B cell (primary cell): ENCODE results near the gene ABHD3. TPM values are rescaled to one million over a fixed set of nuclear protein-coding genes. Genes with fewer than 3 reads are reported as not detected.
"Not testable (repeated sequence)": the region's sequence is repeated elsewhere in the genome, so short reads cannot be mapped to it uniquely, and the experiment has no call there.

ENCODE experiments used
- ATAC-seq: fragments of 200-7000 bp; cut with Tn5 transposase; one replicate; pipeline ENCODE4 v1.10.0; 2021; ENCODE audit warnings: low read depth, mild to moderate bottlenecking, moderate number of reproducible peaks, moderate library complexity
- CTCF ChIA-PET: fragments of 350-600 bp; sonication (Branson Sonifier 250); formaldehyde crosslinking; loops from one replicate; lab custom pipeline; 2021; ENCODE audit warnings: antibody characterized with exemption, inconsistent platforms; lab: Charles Lee
- POLR2A ChIA-PET: fragments of 350-600 bp; sonication (Branson Sonifier 250); formaldehyde crosslinking; loops from one replicate; lab custom pipeline; 2021; ENCODE audit warnings: antibody characterized with exemption; lab: Charles Lee
- DNase-seq: peaks from one replicate; pipeline ENCODE4 v3.0.0; 2013
- H2AFZ ChIP-seq: 2 replicates; pipeline ENCODE4 v1.6.1; 2012; ENCODE audit warnings: mild to moderate bottlenecking, low read depth, low read length; ENCODE audit not compliant: insufficient read depth, poor library complexity, severe bottlenecking
- H3K27ac ChIP-seq, 2 donors: 1 replicate in 1 of 2; 2 replicates in 1 of 2; pipeline ENCODE4 v1.5.1; 2012 to 2013; ENCODE audit warnings: low read length in 2 of 2, mild to moderate bottlenecking in 2 of 2, moderate library complexity in 1 of 2
- H3K27me3 ChIP-seq, 4 experiments: fragments of 200-600 bp in 1 of 4; sonication (generic) in 1 of 4; replicated peaks in 1 of 4; 1 replicate in 2 of 4; 2 replicates in 2 of 4; pipeline versions ENCODE4 v1.6.1 to v1.7.0; 2013 to 2016; ENCODE audit warnings: low read length in 3 of 4, mild to moderate bottlenecking in 2 of 4, mixed read lengths in 1 of 4, moderate library complexity in 1 of 4; ENCODE audit not compliant: insufficient read depth in 4 of 4, control insufficient read depth in 3 of 4; ENCODE audit errors: control extremely low read depth in 1 of 4
- H3K36me3 ChIP-seq, 2 experiments: replicated peaks in 1 of 2; 1 replicate in 1 of 2; 2 replicates in 1 of 2; pipeline versions ENCODE4 v1.6.1 to v1.7.1; 2013; ENCODE audit warnings: low read length in 1 of 2; ENCODE audit not compliant: insufficient read depth in 2 of 2, control insufficient read depth in 1 of 2; ENCODE audit errors: control extremely low read depth in 1 of 2, extremely low read depth in 1 of 2
- H3K4me1 ChIP-seq, 2 donors: fragments of 200-600 bp in 1 of 2; sonication (generic) in 1 of 2; 1 replicate in 1 of 2; 2 replicates in 1 of 2; pipeline versions ENCODE4 v1.5.1 to v1.6.1; 2013 to 2017; ENCODE audit warnings: low read length in 2 of 2; ENCODE audit not compliant: control insufficient read depth in 2 of 2, insufficient read depth in 2 of 2
- H3K4me2 ChIP-seq: replicated peaks from 2 replicates; pipeline ENCODE3; 2012; ENCODE audit warnings: mild to moderate bottlenecking, low read depth, low read length; ENCODE audit not compliant: poor library complexity, severe bottlenecking
- H3K4me3 ChIP-seq, 5 experiments: fragments of 200-600 bp in 1 of 5; sonication (generic) in 1 of 5; 1 replicate in 3 of 5; 2 replicates in 2 of 5; pipeline versions ENCODE4 v1.5.1 to v1.7.0; 2011 to 2016; ENCODE audit warnings: low read length in 4 of 5, mild to moderate bottlenecking in 4 of 5, low read depth in 2 of 5, control low read depth in 1 of 5, moderate library complexity in 1 of 5; ENCODE audit not compliant: insufficient read depth in 1 of 5; ENCODE audit errors: control extremely low read depth in 1 of 5, extremely low read depth in 1 of 5
- H3K79me2 ChIP-seq: fragments of 200-600 bp; sonication (generic); one replicate; pipeline ENCODE4 v1.6.0; 2016; ENCODE audit warnings: low read length; ENCODE audit not compliant: control insufficient read depth, insufficient read depth
- H3K9ac ChIP-seq: fragments of 200-600 bp; sonication (generic); 2 replicates; pipeline ENCODE4 v1.6.1; 2017; ENCODE audit warnings: mild to moderate bottlenecking, low read length, moderate library complexity
- H3K9me3 ChIP-seq, 3 donors: one replicate each; pipeline versions ENCODE4 v1.6.1 to v1.7.1; 2013; ENCODE audit warnings: low read length in 2 of 3; ENCODE audit not compliant: control insufficient read depth in 2 of 3, insufficient read depth in 1 of 3; ENCODE audit errors: control extremely low read depth in 1 of 3
- H4K20me1 ChIP-seq: 2 replicates; pipeline ENCODE4 v1.6.0; 2012; ENCODE audit warnings: mild to moderate bottlenecking, low read length; ENCODE audit not compliant: insufficient read depth, control insufficient read depth, poor library complexity, severe bottlenecking
- H3K27ac Mint-ChIP-seq: one replicate; pipeline ENCODE4 v1.8.0; 2021; ENCODE audit warnings: mixed read lengths
- H3K27me3 Mint-ChIP-seq: one replicate; pipeline ENCODE4 v1.8.0; 2021; ENCODE audit warnings: mixed read lengths
- H3K4me1 Mint-ChIP-seq: one replicate; pipeline ENCODE4 v1.8.0; 2021; ENCODE audit warnings: mixed read lengths
- H3K4me3 Mint-ChIP-seq: one replicate; pipeline ENCODE4 v1.8.0; 2021; ENCODE audit warnings: mixed read lengths
- H3K9me3 Mint-ChIP-seq: one replicate; pipeline ENCODE4 v1.8.0; 2022; ENCODE audit warnings: mixed read lengths; ENCODE audit not compliant: insufficient read depth
- CTCF ChIP-seq: fragments of 200-600 bp; IDR thresholded peaks from one replicate; pipeline ENCODE4 v1.8.0; 2022; ENCODE audit warnings: antibody characterized with exemption, mild to moderate bottlenecking
- EZH2 ChIP-seq: IDR thresholded peaks from 2 replicates; pipeline ENCODE4 v1.6.1; 2012; ENCODE audit warnings: borderline replicate concordance, low read depth, mild to moderate bottlenecking, moderate library complexity, low read length; ENCODE audit not compliant: insufficient read depth, poor library complexity, severe bottlenecking
- WGBS: methylation state at CpG from one replicate; pipeline ENCODE4 v1.1.5; 2013; ENCODE audit warnings: missing lambda C conversion rate; ENCODE audit not compliant: insufficient coverage; 5-methylcytosine and 5-hydroxymethylcytosine counted together
- intact Hi-C: fragments of 100-400 bp; cut with micrococcal nuclease; formaldehyde crosslinking; loops from one replicate; pipeline ENCODE4 v1.10.0; 2022
- polyA plus RNA-seq: library from polyadenylated mRNA; depleted of rRNA; stranded (reverse); fragments of >200 nt; gene quantifications from 2 replicates; pipeline ENCODE4 v1.2.3, GENCODE V29; 2012
- total RNA-seq, 2 donors: library from RNA; stranded (reverse); fragments of 120-200 nt in 1 of 2; gene quantifications; 1 replicate in 1 of 2; 2 replicates in 1 of 2; pipeline versions ENCODE4 v1.2.3 to v1.2.4, GENCODE V29; 2013 to 2022

Gene ABHD3
- total and polyA plus RNA-seq, 2 donors (not counting 1 experiment from before 2014, with no cell fraction given) = 24.7 to 27.6 TPM

GRCh38 chr18:21612125-21613039 is 92.2 kb downstream of the ABHD3 start, which contains the start of gene SNRPD1:
Gene SNRPD1, plus strand, starts transcription at chr18:21612314. Its CDS starts 116 bp downstream, at chr18:21612430.
- Histone ChIP-seq H3K9ac (peak within 1 kb of the TSS; percentile 87), H3K79me2 (peaks cover 62% of the 10 kb centered on the region), H3K9me3 (no peaks in the 10 kb centered on the region), H3K4me2 (peak within 1 kb of the TSS; percentile 80), H2AFZ (peak within 1 kb of the TSS; percentile 91), H3K36me3 (peaks cover 0 to 4% of the 10 kb centered on the region in 2 experiments), H3K4me3 (peak within 1 kb of the TSS; percentile 68 to 94 (median 85)), H3K4me1 (peaks cover 13 to 22% of the 10 kb centered on the region in 2 donors), H3K27ac (peak within 1 kb of the TSS; percentile 87 to 89), H3K27me3 (no peaks in the 10 kb centered on the region), H4K20me1 (peaks cover 27% of the 10 kb centered on the region)
- peak within 1 kb of the TSS; percentile 99 for H3K4me3 Mint-ChIP-seq
- no peaks in the 10 kb centered on the region for H3K27me3 Mint-ChIP-seq
- CTCF ChIA-PET = interaction anchor here (0.7 to 6.9 kb wide), 8 partner anchors 13 to 240 kb away, joined by 3 to 108 read pairs (median 4); partner anchors contain the start of gene ESCO1
- DNase-seq = peak; percentile 92
- intact Hi-C loops = loop anchor here (1.0 to 5.0 kb wide), 5 partner anchors 12 to 240 kb away; partner anchors contain the start of genes ESCO1 and MIB1
- H3K9me3 Mint-ChIP-seq = no peaks in the 10 kb centered on the region
- POLR2A ChIA-PET = interaction anchor here (0.6 to 4.1 kb wide), 4 partner anchors 11 to 128 kb away, joined by 3 to 48 read pairs (median 4); partner anchors contain the start of genes ABHD3, ESCO1 and MIB1
- peak within 1 kb of the TSS; percentile 98 for H3K27ac Mint-ChIP-seq
- peak; percentile 90 for TF ChIP-seq CTCF
- no peak for TF ChIP-seq EZH2
- ATAC-seq = peak; percentile 99
- H3K4me1 Mint-ChIP-seq = peaks cover 33% of the 10 kb centered on the region
- under 1% methylated on average over 53 of the region's 59 CpGs for WGBS

GRCh38 chr18:21611401-21612124 is 93.0 kb downstream of the ABHD3 start:
- intact Hi-C loops = loop anchor here (1.0 to 5.0 kb wide), 5 partner anchors 11 to 241 kb away; partner anchors contain the start of genes ESCO1 and MIB1
- H4K20me1 ChIP-seq = peaks cover 19% of the 10 kb centered on the region
- Mint-ChIP-seq H3K27ac (peak overlapping the region; percentile 98), H3K4me3 (peak overlapping the region; percentile 99), H3K4me1 (peaks cover 30% of the 10 kb centered on the region)
- 61% methylated on average over 23 of the region's 30 CpGs for WGBS
- not testable (repeated sequence) for H3K27me3 ChIP-seq, H3K27me3 Mint-ChIP-seq, H3K9me3 Mint-ChIP-seq, H3K9me3 ChIP-seq, ATAC-seq, H3K36me3 ChIP-seq
- H3K4me3 ChIP-seq = peak overlapping the region; percentile 8 to 94 (median 85)
- peak overlapping the region; percentile 80 for H3K4me2 ChIP-seq
- peak overlapping the region; percentile 91 for H2AFZ ChIP-seq
- ChIA-PET POLR2A (interaction anchor here (1.4 to 4.1 kb wide), 2 partner anchors 11 to 129 kb away, joined by 5 to 48 read pairs; partner anchors contain the start of genes ESCO1 and MIB1), CTCF (interaction anchor here (0.7 to 6.9 kb wide), 7 partner anchors 12 to 131 kb away, joined by 3 to 108 read pairs (median 4); partner anchors contain the start of genes ABHD3 and ESCO1)
- peak; percentile 21 for DNase-seq
- H3K9ac ChIP-seq = peak overlapping the region; percentile 87
- H3K79me2 ChIP-seq = peaks cover 54% of the 10 kb centered on the region
- peak overlapping the region; percentile 87 to 89 for H3K27ac ChIP-seq
- peaks cover 13 to 22% of the 10 kb centered on the region in 2 donors for H3K4me1 ChIP-seq
